ENCODE results near the gene FSD1L.
"Not testable (repeated sequence)": the region's sequence is repeated elsewhere in the genome, so short reads cannot be mapped to it uniquely, and the experiment has no call there.

FSD1L gene

DNA sequence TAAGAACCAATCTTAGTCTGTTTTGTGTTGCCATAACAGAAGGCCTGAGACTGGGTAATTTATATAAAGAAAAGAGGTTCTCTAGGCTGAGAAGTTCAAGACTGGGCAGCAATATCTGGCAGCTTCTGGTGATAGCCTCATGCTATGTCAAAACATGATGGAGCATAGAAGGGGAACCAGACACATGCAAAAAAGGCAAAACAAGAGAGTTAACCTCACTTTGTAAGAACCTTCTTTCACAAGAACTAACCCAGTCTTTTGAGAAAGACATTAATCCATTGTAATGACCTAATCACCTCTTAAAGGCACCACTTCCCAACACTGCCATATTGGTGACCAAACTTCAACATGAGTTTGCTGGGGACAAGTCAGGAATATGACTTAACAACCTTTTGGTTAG lies 37.3 kb downstream of the FSD1L start:
- no peak for DNase-seq (ENCODE audit: low spot score)

DNA sequence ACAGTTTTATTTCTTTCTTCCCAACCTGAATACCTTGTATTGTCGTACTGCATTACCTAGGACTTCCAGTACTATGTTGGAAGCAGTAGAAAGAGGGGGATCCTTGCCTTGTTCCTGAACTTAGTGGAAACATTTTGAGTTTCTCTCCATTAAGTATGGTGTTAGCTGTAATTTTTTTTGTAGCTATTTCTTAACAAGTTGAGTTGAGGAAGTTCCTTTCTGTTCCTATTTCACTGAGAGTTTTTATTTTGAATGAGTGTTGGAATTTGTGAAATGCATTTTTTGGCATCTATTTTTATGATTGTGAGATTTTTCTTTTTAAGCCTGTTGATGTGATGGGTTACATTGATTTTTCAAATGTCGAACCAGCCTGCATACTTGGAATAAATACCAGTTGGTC lies 49.0 kb downstream of the FSD1L start:
- DNase-seq (ENCODE audit: low spot score), result no peak

DNA sequence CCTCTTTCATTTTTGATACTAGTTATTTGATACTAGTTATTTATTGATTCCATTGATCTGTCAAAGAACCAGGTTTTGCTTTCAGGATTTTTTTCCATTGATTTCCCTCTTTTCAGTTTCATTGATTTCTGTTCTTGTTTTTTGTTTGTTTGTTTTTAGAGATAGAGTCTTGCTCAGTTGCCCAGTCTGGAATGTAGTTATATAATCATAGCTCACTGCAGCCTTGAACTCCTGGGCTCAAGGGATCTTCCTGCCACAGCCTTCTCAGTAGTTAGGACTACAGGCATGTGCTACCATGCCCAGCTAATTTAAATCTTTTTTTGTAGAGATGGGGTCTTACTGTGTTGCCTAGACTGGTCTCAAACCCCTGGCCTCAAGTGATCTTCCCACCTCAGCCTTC lies 49.9 kb downstream of the FSD1L start:
- no peak for DNase-seq (ENCODE audit: low spot score)

DNA sequence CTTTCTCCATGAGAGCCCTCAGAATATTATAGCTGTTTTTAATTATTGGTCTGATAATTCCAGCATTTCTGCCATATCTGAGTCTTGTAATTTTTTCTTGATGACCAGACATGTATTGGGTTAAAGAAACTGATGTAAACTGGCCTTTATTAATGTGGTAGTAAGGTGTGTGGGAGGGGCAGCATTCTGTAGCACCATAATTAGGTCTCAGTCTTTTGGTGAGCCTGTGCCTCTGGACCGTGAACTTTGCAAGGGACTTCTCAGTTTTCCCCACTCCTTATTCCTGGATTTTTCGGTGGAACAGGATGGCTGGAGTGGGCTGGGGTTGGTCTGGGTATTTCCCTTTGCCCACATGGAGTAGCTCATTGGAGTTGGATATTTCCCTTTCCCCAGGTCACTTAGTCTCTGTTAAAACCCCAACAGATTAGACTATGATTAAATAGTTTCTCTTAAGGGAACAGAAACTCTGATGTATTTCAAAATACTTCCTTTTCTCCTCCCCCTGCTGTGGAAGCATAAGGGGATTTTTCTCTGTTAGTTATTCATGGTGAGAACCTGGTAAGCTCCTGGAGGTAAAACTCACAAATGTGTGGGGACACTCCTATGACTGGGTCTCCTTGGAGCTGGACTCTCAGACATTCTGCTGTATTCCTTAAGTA lies 52.4 kb downstream of the FSD1L start:
- peak; percentile 52 for DNase-seq (ENCODE audit: low spot score)

DNA sequence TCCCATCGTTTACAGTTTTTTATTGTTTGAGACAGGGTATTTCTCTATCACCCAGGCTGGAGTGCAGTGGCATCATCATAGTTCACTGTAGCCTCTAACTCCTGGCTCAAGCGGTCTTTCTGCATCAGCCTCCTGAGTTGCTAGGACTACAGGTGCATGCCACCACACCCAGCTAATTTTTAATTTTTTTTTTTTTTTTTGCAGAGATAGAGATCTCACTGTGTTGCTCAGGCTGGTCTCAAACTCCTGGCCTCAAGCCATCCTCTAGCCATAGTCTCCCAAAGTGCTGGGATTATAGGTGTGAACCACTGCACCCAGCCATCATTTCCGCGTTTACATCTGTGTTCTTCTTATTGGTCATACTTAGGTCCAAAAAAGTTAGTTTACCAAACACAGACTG lies 53.6 kb downstream of the FSD1L start:
- no peak for DNase-seq (ENCODE audit: low spot score)

DNA sequence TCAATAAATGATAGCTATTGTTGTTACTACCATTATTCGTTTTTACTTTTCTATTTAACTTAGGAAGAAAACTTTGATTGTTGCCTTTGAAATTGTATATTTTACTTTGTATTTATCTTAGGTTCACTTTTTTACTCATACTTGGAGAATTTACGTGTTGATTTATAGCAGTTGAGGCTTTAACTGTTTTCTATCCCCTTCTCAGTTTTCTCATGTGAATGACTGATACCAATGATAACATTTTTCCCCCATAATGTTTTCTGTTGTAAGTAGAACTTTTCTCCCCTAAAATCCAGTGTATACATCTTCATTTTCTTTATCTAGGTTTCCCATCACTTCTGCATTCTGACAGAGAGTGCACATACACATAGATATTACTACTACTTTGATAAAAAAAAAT lies 54.4 kb downstream of the FSD1L start:
- no peak for DNase-seq (ENCODE audit: low spot score)

DNA sequence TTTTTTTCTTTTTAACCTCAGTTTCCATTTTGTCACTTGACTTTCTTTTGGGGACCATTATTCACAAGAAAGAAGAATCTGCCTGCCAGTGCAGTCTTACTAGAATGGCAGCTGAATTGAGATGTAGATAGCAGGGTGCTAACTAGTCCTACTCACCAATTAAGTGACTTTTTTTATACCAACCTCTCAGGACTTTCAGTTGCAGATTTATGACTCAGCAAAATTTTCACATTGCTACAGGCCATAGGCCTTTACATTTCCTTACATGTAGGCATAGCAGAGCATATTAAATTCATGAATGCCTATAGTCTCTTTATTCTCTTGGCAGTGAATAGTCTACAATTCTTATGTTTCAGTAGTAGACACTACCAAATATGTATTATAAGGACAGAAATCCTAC lies 56.0 kb downstream of the FSD1L start:
- no peak for DNase-seq (ENCODE audit: low spot score)

DNA sequence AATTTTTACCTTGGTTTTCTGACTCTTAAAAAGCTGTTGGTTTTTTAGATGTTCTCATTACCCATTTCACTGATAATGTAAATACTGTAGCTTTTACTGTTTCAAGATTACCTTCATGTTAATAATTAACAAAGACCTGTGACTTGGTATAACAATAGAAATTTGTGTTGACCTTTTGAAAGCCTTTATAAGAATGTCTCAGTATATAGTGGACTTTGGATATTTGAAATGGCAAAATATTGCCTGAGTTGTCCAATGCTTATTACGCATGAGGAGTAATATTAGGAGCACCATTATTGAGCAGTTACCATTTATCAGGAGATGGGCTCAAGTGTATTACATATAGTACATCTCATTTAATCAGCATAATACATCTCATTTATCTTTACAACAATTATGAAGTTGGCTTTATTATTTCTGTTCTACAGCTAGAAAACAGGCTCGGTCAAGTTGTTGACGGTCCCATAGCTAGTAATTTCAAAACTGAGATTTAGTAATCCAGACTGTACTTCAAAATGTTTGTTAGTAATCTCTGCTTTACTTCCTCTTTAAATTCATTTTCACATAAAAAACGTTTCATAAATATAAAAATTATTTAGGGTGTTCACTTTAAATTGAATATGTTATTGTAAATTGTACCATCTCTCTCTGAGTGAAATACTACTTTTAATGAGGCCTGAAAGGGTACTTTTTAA lies 59.4 kb downstream of the FSD1L start:
- DNase-seq (ENCODE audit: low spot score), result no peak

DNA sequence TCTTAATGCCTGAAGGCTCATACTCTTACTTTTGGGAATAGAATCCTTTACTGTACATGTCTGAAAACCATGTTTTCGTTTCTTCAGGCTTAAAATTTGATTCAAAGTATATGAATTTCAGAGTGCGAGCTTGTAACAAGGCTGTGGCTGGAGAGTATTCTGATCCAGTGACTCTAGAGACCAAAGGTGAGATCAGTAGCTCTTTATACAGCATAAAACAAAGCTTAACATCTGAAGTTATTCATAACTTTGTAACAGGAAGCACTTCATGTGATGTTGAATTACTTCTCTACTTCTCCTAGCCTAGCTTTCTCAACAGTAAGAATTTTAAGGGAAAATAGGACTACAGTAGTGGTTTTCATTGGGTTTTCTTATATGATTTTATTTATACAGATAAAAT lies 60.7 kb downstream of the FSD1L start:
- DNase-seq (ENCODE audit: low spot score), result no peak

DNA sequence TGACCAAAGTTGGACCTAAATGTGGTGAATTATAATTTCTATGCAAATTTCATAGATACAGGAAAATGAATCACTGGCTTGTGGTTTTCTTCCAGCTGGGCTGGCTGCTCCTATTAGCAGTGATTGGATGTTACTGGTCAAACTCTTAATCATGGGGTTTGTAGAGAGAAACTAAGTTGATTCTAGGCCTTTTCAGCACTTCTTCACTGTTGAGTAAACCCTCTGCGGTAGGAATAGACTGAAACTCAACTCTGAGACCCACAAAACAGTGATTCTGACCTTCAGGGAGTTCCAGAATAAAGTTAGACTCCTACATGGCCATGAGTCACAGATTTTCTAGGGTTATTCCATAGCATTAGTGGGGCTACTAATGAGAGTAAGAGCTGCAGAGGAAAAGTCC lies 62.2 kb downstream of the FSD1L start:
- DNase-seq (ENCODE audit: low spot score), result no peak

DNA sequence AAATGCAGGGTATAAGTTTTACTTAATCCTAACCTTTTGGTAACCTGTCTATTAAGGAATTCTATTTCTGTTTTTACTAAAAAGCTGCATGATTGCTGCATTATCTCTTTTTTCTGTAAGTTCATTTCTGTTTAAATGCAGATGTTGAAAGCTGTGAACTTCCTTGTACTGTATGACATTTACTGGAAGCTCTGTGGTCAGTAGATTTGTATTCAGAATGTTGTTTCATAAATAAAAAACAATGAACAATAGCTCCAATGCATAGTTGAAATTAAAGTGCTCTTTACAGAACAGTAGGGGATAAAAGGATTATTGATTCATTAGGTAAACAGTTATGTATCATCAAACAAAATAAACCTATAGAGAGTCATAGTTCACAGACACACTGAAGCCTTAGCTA lies 63.6 kb downstream of the FSD1L start:
- no peak for DNase-seq (ENCODE audit: low spot score)

DNA sequence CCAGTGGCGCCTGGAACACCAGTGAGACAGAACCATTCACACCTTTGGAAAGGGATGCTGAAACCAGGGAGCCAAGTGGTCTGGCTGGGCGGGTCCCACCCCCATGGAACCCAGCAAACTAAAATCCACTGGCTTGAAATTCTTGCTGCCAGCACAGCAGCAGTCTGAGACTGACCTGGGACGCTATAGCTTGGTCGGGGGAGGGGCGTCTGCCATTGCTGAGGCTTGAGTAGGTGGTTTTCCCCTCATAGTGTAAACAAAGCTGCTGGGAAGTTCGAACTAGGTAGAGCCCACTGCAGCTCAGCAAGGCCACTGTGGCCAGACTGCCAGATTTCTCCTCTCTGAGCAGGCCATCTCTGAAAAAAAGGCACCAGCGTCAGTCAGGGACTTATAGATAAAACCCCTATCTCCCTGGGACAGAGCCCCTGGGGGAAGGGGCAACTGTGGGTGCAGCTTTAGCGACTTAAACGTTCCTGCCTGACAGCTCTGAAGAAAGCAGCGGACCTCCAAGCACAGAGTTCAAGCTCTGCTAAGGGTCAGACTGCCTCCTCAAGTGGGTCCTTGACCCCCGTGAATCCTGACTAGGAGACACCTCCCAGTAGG lies 68.1 kb downstream of the FSD1L start:
- no peak for DNase-seq (ENCODE audit: low spot score)

DNA sequence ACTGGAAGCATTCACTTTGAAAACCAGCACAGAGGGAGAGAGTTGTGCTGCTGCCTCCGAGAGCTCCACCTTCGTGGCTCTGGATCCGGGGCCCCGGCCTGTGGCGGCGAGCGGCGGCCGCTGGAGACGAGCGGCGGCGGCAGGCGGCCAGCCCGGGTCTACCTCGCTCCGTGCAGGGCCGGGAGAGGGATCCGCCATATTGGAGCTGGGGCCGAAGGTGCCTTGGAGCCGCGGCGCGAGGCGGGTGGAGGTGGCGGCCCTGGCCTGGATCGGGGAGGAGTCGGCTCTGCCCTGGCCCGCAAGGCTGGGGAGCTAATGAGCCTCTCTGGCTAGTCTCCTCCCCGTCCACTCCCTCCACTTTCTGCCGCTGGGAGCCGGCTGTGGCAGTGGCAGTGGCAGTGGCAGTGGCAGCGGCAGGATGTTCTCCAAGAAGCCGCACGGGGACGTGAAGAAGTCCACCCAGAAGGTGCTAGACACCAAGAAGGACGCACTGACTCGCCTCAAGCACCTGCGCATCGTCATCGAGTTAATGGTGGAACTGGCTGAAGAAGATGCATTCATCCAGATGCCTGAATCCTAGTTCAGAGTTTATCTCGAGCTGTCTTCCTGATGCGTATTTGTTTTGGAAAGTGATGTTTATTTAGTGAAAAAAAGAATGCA lies 72.0 kb downstream of the FSD1L start:
- not testable (repeated sequence) for DNase-seq (ENCODE audit: low spot score)

DNA sequence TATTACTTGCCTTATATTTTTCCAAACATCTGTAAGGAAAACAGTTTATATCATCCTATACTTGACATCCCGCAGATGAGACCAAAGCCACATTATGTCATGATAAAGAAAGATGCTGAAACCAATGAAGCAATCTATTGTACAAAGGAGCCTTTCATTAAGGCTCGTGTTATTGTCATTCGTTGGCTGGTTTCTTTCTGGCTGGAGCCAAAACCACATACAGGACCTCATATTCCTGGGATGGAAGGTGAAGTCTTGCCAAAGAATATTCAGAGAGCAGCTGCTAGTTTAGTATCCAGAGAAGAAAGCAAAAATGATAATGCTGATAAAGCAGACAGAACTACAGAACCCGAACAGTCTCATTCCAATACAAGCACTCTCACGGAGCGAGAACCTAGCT lies 73.2 kb downstream of the FSD1L start:
- DNase-seq (ENCODE audit: low spot score), result peak; percentile 49

DNA sequence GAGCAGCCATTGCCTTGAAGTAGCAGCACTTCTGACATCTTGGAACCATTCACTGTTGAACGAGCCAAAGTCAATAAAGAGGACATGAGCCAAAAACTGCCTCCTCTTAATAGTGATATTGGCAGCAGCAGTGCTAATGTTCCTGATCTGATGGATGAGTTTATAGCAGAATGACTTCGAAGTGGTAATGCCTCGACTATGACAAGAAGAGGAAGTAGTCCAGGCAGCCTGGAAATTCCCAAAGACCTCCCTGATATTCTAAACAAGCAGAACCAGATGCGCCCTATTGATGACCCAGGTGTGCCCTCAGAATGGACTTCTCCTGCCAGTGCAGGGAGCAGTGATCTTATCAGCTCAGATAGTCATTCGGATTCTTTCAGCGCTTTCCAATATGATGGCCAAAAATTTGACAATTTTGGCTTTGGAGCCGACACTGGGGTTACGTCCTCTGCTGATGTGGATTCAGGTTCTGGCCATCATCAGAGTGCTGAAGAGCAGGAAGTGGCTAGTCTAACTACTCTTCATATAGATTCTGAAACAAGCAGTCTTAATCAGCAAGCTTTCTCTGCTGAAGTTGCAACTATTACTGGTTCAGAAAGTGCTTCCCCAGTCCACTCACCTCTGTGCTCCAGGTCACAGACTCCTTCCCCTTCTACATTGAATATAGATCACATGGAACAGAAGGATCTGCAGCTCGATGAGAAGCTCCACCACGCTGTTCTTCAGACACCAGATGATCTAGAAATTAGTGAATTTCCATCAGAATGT lies 75.0 kb downstream of the FSD1L start:
- DNase-seq (ENCODE audit: low spot score), result not testable (repeated sequence)

DNA sequence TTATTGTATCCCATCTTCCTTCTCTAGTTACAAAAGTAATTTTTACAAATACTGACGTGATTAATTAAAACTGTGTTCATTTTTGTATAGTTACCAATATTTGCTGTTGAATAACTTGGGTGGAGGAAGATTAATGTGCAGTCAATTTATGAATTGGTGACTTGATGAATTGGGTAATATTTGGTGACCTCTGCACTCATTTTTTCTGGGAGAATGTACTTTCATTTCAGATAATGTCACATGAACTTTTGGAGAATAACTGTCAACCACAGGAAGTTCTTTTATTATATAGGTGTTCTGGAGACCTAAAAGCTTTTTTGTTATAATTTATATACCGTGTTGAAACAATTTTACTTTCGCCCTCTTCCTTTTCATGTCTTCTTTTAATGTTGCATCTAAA lies 83.7 kb downstream of the FSD1L start:
- DNase-seq (ENCODE audit: low spot score), result no peak

DNA sequence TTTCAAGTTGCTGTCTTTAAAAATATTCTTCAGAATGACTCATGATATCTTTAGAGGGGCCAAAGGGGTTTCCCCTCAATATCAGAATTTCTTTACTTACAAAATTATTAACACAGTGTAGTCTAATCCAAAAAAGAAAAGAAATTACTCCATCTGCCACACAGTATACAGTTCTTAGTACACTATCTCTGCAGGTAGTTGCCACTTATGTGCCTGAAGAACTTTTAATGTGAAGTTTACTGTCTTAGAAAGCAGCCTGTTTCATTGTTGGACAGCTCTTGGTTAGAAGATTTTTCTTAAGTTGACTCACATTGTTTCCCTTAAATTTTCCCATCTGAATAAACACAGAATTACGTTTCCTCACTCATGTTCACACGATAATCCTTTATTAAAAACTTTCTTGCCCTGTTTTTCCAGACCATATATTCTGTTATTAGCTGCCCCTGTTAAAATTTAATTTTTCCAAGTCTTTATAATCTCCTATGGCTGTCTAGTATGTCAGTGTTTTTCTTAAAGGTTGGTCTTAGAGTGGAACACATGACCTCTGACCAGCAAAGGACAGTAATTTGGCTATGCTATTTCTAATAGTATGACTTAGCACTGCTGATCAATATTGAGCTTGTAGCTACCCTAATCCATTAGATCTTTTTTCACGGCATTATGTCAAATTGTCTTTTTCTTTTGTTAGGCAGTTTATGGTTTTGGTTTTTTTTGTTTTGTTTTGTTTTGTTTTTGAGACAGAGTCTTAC lies 88.3 kb downstream of the FSD1L start:
- DNase-seq (ENCODE audit: low spot score), result no peak

DNA sequence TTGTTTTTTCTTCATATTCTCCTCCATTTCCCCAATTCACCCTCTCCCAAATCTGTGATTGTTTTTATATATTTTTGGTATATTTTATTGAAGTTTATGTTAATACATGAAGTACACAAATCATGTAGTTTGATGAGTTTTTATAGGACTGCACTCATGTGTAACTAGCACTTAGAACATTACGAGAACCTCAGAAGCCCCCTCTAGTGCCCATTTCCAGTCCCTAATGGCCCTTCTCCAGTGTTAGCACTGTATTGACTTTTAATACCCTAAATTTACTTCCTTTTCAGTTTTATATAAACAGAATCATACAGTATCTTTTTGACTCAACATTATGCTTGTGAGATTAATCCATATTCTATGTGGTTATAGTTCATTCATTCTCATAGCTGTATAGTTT lies 91.6 kb downstream of the FSD1L start:
- no peak for DNase-seq (ENCODE audit: low spot score)

DNA sequence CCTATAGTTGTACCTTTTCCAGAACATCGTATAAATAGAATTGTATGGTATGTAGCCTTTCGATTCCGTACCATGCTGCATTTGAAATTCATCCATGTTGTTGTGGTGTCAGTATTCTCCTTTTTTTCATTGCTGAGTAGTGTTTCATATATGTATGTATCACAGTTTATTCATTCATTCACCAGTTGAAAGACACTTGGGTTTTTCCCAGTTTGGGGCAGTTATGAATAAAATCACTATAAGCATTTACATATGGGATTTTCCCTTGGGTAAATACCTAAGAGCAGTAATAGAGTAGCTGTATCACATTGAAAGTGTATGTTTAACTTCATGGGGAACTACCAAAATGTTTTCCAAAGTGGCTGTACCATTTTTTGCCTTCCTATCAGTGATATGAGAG lies 94.0 kb downstream of the FSD1L start:
- DNase-seq (ENCODE audit: low spot score), result no peak

DNA sequence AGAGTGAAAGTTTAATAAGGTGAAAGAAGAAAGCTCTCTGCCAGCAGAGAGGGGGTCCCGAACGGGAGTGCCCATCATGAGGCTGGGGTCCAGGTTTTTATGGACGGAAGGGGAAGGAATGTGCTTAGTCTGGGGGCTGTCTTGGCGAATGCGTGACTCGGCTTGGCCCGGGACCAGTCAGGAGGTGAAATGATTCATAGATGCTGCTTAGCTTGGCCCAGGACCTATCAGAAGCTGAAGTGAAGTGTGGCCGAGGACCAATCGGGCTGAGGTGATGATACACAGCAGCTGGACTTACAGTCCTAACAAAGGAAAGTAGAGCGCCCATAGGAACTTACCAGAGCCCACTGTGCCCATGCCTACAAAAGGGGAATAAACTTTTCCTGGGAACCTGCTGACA lies 106.2 kb downstream of the FSD1L start:
- no peak for DNase-seq (ENCODE audit: low spot score)

DNA sequence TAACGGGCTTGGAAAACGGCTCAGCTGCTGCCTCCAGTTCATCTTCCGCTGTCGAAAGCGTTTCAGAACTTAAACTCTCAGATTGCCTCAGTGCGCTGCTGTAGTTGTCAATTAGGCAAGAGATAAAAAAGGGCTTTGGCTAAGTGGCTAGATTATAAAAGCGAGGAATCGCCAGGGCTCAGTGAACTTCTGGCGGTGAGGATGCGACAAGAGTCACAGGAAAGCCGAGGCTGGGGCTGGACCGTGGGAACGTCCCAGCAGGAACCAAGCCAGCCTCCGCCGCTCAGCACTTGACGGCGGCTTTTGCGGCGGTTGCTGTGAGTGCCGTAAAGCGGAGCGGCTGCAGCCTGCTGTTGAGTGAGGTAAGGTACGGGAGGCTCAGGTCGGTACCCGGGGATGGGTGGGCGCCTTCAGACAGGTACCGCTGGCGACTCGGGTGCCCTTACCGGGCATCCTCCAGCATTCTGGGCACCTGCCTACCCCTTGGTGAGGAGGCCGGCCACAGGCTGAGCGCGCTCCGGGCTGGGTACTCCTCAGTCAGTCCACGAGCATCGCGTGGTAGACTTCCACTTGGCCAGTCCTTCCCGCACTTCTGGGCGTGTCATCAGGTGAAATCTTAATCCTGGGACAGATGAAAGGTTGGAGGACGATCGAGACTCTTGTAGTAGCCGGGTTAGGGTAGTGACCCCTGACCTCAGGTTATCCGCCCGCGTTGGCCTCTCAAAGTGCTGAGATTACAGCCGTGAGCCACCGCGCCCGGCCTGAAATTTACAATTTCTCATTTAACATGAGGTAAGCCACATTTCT lies 110.2 kb downstream of the FSD1L start, which contains the start of gene FKTN:
Gene FKTN, plus strand, starts transcription at position 328 of the 807 bp plus-strand sequence. CDS start 16,902 bp downstream, outside the sequence.
- DNase-seq (ENCODE audit: low spot score), result peak; percentile 77
